H1 (cell line): ENCODE data around the gene SNX30. TPM values are rescaled to one million over a fixed set of nuclear protein-coding genes. Genes with fewer than 3 reads are reported as not detected.

Experiments used
- CHD7 ChIP-seq: fragments of 300-600 bp; sonication (generic); IDR thresholded peaks from 2 replicates; pipeline ENCODE4 v1.7.1; 2012; ENCODE audit warnings: low read length, moderate library complexity, mild to moderate bottlenecking, inconsistent platforms; ENCODE audit not compliant: insufficient replicate concordance
- CREB1 ChIP-seq: IDR thresholded peaks from 2 replicates; pipeline ENCODE4 v1.6.1; 2012; ENCODE audit warnings: inconsistent platforms
- GABPA ChIP-seq: IDR thresholded peaks from 2 replicates; pipeline ENCODE4 v1.6.1; 2011; ENCODE audit warnings: mild to moderate bottlenecking, low read length, moderate library complexity, borderline replicate concordance; ENCODE audit not compliant: insufficient read depth
- JUND ChIP-seq: IDR thresholded peaks from 2 replicates; pipeline ENCODE4 v1.6.1; 2011; ENCODE audit warnings: mild to moderate bottlenecking, improper control_type of control experiment, low read length
- MAFK ChIP-seq: IDR thresholded peaks from 2 replicates; pipeline ENCODE4 v1.6.1; 2012; ENCODE audit warnings: low read depth, mild to moderate bottlenecking, improper control_type of control experiment, low read length
- RBBP5 ChIP-seq: IDR thresholded peaks from 2 replicates; pipeline ENCODE4 v1.7.1; 2012; ENCODE audit warnings: low read depth, mild to moderate bottlenecking, inconsistent platforms, low read length, moderate library complexity, borderline replicate concordance
- TBP ChIP-seq: IDR thresholded peaks from 2 replicates; pipeline ENCODE4 v1.6.1; 2011; ENCODE audit warnings: low read depth, low read length, improper control_type of control experiment
- TEAD4 ChIP-seq: IDR thresholded peaks from 2 replicates; pipeline ENCODE4 v1.6.1; 2012; ENCODE audit warnings: low read depth, low read length, inconsistent platforms, mixed read lengths
- polyA plus RNA-seq, 7 experiments: library from polyadenylated mRNA; depleted of rRNA in 3 of 7; stranded (reverse) in 5 of 7; unstranded in 2 of 7; fragments of >200 nt in 5 of 7; fragments of 200-250 nt in 2 of 7; gene quantifications; 1 replicate in 5 of 7; 2 replicates in 1 of 7; 4 replicates in 1 of 7; pipeline versions ENCODE4 v1.2.1 to v1.2.3, GENCODE V29; 2011 to 2013; ENCODE audit warnings: missing spikeins in 2 of 7, mixed read lengths in 2 of 7
- total RNA-seq: library from RNA; stranded (reverse); fragmentation: NEBNext Ultra II Directional; extraction: Animal tissue kit (Norgen Biotek cat#: 25700); gene quantifications from 2 replicates; pipeline ENCODE4 v1.2.1, GENCODE V29; 2021

The SNX30 gene
- total and polyA plus RNA-seq, 2 of the 8 experiments (the other 6 are each of a cell fraction or from before 2014, with no cell fraction given) = 4.0 to 12.2 TPM

- no peak for TF ChIP-seq TBP
- no peak for TF ChIP-seq CHD7
- peak; percentile 73; the same call in 1 of the 2 replicates for TF ChIP-seq TEAD4
- TF ChIP-seq CREB1 = no peak
- TF ChIP-seq GABPA = no peak
- TF ChIP-seq JUND = no peak
- no peak for TF ChIP-seq MAFK
- no peak for TF ChIP-seq RBBP5
Measured at GRCh38 chr9:112819635-112820496, 69.3 kb downstream of the SNX30 start (continued).
